OCI-M2 (cell line): Measurements from ENCODE around the gene DPYSL3.
"Not testable (repeated sequence)": the region's sequence is repeated elsewhere in the genome, so short reads cannot be mapped to it uniquely, and the experiment has no call there.

Experiments
- DNase-seq: peaks from one replicate; lab custom pipeline; 2025; ENCODE audit not compliant: unreplicated experiment; lab: John Stamatoyannopoulos, UW

DPYSL3 gene

GRCh38 chr5:147509710-147510651, at the start of gene DPYSL3:
Gene DPYSL3 (minus strand): TSS chr5:147510068. CDS start chr5:147509858, 210 bp downstream.
- no peak for DNase-seq

DNA sequence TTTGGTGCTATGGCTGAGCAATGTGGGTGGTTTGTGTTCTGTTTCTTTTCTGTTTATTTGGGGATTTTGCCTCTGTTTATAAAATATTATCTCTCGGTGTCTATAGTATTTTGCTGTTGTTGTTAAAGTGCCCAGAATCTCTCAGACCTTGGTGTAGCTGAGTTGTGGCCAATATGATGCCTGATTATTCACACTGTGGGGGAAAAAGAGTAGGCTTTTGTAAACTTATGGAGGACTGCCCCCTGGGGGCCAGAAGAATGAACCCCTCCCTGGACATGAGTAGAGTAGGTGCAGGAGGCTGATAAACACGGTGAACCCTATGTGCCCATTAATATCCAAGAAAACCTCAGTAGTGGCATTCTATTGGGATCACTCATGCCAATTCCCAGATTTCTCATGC, 49.0 kb upstream of the DPYSL3 start:
- no peak for DNase-seq

DNA sequence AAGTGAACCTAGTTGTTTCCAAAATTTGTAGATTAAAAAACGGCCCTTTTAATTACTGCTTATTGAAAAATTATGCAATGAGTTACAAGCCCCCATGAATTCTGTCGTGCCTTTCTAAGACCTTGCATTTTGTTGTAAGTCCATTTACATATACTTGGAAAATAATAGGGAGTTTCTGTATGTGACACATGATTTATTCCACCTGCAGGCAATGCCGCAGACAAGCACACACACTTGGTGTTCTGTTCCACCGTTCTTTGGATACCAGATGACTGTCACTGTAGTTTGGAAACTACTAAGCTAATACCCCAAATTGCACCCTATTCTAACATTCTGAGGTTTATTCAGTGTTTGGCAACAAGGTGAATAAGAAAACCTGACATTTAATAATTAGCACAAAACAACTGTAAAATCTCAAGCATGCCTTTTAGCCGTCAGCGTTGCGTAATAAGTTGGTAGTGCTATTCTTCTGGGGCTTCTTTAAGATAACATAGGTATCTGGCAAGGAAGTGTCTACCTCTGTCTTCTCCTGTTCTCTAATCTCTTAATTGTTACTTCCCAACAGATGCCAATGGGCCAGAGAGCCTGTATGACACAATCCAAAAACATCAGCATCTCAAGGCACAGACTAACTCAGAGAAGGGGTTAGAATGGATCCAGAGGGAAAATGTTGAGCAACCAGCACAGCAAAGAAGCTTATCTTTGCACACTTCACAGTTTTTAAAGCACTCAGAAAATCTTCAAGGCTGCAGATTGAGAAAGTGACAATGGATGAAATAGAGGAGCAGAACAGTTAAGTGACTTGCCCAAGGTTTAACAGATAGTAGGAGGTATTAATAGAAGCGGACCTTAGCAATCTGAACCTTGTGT, 48.2 kb upstream of the DPYSL3 start:
- DNase-seq: no peak

GRCh38 chr5:147555176-147555575, 45.3 kb upstream of the DPYSL3 start:
- DNase-seq: no peak

DNA sequence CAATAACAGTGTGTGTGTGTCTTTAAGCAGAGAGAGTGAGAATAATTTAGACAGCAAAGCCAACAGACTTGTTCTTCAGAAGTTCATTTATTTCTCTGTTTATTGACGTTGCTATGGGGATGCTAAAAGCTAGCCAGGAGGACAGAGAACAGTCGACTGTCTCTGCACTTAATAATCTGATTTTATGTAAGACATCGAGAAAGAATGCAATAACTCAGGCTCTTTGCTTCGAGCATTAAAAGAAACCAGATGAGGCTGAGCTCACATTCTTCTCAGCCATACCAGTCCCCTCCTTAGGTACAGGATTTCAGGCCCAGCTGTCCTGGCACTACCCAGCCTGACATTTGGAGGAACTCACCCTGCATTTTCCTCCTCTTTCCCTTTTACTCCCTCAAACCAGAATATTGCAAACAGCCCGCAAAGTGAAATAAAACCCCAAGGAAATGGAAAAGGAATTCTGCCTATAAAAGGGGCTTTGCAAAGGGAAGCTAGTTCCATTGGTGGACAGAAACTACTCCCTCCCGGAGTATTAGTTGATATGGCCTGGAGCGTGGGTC, 44.5 kb upstream of the DPYSL3 start:
- no peak for DNase-seq

GRCh38 chr5:147553817-147554216, 43.9 kb upstream of the DPYSL3 start:
- DNase-seq: not testable (repeated sequence)

DNA sequence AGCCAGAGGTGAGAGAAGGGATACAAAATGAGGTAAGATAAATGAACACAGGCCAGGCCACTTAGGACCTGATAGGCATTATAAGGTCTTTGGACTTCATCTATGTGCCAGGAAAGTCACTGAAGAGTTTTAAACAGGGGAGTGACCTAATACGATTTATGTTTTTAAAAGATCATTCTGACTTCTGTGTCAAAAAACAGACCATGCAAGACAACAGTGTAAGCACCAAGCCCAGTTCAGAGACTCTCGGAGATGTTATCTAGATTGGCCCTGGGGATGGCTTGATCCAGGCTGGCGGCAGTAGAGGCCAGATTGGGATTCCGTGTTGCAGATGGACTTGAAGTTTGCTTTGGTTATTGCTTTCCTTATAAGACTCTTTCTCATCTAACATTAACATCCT, 43.0 kb upstream of the DPYSL3 start:
- no peak for DNase-seq

DNA sequence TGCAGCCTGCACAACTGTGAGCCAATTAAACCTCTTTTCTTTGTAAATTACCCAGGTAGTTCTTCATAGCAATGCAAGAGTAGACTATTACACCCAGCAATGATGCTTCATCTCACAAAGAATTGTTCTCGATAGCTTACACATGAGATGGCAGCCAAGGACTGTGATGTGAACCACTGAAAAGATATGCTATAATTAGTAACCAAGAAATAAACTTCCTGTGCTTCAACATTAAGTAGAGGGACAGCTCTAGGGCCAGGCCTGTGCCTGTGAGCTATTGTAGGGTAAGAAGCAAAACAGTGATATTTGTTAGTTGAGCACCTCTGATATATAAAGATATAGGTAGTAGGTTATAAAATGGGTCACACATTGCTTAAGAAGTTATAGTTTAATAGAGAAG, 41.8 kb upstream of the DPYSL3 start:
- DNase-seq: no peak

DNA sequence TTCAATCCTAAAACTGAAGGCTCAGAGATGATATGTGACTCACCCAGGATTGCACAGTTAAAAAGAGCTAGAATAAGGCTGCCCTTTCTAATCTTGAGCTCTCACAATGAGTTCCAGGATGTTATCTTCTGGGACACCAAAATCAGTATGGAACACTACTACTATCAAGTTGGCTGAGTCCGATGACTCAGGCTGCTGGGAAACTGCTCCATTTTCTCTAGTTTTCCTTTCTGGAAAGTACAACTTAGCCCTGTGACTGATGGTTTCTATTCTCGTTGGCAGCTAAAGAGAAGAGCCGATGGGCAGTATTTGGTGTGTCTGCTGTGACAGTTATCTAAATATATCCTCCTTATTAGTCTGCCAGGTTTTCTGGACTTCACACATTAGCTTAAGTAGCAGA, 37.9 kb upstream of the DPYSL3 start:
- no peak for DNase-seq

DNA sequence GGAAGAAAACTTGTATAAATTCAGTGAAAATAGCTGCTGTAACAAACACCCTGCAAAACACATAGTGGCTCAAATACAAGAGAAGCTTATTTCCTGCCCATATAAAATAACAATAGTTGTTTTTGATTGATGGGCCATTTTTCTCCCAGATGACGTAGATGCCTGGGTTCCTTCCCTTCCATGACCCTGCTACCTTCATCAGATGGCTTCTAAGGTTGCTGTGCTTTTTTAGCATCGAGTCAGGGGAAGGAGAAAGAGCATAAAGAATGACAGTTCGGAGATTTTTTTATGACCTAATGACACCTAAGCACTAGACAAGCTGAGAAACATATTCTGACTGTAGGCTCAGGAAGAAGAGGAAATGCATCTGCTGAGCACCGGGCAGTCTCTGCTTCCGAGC, 34.7 kb upstream of the DPYSL3 start:
- no peak for DNase-seq

- no peak for DNase-seq
These were observed 29.2 kb upstream of the DPYSL3 start for GRCh38 chr5:147539053-147539452.

- no peak for DNase-seq
These were observed 28.4 kb upstream of the DPYSL3 start for GRCh38 chr5:147538236-147538635.

GRCh38 chr5:147534172-147534951, 24.5 kb upstream of the DPYSL3 start:
- no peak for DNase-seq

- DNase-seq: no peak
These were observed 22.3 kb upstream of the DPYSL3 start for GRCh38 chr5:147532156-147532555.

DNA sequence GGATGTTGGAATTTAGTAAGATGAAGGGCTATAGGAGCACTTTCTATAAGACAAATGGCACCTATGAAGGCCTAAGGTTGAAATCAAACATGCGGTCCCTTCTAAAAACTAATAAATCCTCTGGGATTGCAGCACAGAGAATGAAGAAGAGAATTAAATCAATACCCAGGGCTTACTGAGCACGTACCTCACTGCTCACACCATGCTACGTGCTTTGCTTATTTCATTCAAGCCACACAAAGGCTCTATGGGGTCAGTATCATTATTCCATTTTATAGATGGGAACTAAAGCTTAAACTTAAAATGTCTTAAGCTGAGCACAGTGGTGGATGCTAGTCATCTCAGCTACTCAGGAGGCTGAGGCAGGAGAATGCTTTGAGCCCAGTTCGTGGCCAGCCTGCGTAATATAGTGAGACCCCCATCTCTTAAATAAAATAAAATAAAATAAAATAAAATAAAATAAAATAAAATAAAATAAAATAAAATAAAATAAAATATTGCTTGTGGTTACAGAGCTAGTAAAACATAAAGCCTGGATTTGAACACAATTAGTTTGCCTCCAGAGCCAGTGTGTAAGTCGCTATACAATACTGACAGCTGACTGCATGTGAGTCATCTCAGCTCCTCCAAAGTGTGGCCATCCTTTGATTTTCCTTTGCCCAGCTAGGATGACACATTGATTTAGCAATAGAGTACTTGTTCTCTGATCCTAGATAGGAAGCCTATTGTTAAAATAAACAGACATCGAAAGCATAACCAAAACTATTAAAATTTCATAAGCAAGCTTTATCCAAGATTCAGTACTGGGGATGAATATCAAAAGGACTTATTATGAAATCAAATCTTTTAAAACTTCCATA, 20.9 kb upstream of the DPYSL3 start:
- no peak for DNase-seq

DNA sequence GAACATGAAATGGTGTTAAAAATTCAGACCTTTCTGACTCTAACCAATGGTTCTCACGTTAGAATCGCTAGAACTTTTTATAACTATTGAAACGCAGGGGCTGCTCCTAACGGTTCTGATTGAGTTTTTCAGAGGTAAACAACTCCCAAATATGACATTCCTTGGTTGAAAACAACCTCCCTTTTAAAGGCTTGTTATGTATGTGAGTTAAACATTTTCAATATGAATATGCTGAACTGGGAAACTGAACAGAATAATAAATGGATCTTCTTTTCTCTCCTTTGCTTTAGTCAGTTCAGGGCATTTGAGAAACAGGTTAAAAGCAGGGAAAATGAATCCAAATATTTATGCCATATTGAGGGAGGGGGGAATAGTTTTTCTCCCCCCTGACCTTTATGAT, 13.2 kb upstream of the DPYSL3 start:
- DNase-seq: no peak

DNA sequence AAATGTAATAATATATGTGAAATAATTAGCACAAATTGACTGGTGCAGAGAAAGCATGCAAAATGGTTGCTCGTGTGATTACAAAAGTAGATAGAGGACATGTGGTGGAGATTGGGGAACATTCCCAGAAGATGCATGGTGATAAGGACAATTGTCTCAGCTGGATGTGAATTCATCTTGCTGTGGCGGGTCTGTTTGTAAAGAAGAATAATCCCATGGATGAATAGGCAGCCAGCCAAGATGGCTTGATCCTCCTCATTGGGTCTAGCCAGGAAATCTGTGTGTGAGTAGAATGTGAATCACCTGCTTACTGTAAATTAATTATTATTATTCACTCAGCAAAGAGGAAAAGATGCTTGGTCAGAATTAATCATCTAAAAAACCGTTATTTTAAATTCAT, 12.6 kb upstream of the DPYSL3 start:
- no peak for DNase-seq

GRCh38 chr5:147520450-147520849, 10.6 kb upstream of the DPYSL3 start:
- DNase-seq: no peak

DNA sequence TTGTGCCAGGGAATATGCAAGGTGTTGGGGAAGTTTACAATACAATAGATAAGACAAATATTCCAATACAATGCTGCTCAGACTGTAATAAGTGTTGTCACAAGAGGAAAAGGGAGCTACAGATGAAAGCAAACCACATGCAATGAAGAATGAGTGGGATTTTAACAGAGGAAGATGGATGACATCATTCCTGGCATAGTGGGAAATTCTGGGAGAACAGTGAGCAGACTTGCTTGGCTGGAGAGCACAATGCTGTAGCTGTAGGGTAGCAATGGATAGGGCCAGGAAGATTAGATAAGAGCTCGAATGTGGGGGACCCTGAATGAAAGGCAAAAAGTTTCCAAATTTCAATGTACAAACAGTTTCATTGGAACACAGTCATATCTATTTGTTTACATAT, 9.5 kb upstream of the DPYSL3 start:
- DNase-seq: no peak

GRCh38 chr5:147517383-147517782, 7.5 kb upstream of the DPYSL3 start:
- no peak for DNase-seq
